Kidney capillary endothelial cell (primary cell): ENCODE results near the gene FBXO11.
"Not testable (repeated sequence)": the region's sequence is repeated elsewhere in the genome, so short reads cannot be mapped to it uniquely, and the experiment has no call there.

ENCODE experiments used
- DNase-seq: peaks from one replicate; pipeline ENCODE4 v3.0.0-alpha.2; 2018; ENCODE audit warnings: low spot score

Gene FBXO11

DNA sequence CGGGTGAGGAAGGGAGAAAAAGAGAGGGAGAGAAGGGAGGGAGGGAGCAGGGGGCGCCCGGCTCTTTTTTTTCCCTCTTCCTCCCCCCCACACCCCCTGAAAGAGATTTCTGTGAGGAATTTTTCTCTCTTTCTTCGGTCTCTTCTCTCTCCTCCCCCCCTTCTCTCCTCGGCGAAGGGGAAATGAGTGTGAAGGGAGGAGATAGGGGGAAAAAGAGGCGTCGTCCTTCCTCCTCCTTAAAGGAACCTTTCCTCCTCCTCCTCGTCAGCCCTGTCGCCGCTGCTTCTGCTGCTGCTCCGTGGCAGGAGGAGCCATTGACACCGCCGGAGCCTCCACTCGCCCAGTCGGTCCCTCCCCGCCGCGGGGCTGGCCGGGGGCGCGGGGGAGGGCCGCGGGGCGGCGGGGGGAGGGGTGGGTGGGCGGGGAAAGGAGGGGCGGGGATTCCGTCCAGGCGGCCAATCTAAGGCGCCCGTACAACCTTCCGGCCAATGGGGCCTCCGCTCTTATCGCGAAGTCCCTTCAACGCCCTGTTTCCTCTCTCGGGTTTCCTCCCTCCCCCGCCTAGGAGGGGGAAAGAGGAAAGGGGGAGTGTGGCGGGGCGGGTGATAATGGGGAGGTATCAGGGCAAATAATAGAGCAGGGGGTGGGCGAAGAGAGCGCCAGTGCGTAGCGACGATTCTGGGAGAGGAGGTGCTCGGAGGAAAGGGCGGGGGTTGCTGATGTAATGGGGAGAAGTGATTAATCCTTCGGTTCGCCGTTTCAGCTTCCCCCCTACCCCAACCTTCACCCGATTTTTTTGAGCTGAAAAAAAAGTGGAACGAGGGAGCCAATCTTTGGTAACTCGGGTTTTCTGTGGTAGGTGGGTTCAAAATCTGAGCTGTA is at the start of gene FBXO11:
TSS of gene FBXO11 (minus strand) at position 342 of the 882 bp plus-strand sequence. CDS start 778 bp downstream, outside the sequence.
- peak; percentile 94 for DNase-seq

DNA sequence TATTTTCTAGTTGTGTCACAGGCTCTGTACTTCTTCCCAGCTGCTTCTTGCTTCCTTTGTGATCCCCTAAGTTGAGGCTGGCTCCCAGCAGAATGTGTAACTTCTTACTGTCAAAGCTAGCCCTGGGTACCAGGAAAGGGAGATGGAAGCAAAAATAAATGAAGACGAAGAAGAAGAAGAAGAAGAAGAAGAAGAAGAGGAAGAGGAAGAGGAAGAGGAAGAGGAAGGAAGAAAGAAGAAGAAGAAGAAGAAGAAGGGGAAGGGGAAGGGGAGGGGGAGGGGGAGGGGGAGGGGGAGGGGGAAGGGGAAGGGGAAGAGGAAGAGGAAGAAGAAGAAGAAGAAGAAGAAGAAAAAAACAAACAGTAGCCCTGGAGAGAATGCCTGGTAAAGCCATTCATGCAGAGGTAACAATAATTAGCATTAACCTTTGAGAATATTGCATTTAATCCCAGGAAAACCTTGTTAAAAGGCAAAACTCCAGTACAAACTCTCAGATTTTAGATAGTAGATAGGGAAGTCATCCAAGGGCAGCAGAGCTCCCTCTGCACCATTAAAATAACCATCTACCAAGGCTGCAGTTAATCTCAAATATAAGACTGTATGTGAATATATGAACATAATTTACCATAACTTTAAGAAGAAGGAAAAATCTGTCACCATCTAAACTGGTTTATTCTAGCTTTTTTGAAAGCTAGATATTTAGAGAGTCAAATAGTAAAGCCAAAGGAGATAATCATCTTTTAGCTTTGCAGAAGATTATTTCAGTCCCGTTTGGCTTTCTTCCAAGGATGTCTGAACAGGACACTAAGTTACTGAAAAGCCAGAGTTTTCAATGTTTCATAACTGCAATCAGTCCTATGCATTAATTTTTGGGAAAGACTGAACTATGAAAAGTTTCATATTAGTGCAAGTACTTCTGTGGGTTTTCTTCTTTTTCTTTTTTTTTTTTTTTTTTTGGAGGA is 44.3 kb upstream of the FBXO11 start:
- DNase-seq: no peak

DNA sequence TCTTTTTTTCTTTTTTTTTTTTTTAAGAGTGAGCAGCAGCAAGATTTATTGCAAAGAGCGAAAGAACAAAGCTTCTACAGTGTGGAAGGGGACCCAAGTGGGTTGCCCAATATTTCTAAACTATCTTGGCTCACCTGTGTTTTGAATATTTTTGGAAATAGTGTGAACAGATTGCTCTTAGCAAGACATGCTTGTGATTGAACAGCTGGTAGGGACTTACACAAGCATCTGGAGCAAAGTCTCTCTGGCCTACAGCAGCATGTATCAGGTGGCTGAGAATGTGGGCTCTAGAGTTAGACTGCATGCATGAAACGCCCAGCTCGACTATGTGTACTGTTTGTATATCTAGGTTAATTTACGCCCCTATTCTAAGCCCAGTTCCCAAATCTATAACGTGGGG is 40.3 kb upstream of the FBXO11 start:
- no peak for DNase-seq

- DNase-seq: no peak
Measured at GRCh38 chr2:47945046-47945781, 38.9 kb upstream of the FBXO11 start.

DNA sequence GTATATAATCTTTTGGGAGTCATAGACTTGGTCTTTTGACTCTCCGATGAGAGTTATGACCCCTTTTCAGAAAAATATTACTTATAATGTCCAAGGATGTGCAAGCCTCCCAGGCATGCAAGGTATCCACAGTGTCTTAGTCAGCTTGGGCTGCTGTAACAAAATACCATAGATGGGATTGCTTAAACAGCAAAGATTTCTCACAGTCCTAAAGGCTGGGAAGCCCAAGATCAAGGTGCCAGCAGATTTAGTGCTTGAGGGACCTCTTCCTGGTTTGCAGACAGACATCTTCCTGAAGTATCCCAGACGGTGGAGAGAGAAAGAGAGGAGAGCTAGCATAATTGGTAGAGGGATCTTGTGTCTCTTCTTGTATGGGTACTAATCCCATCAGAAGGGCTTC is 35.6 kb upstream of the FBXO11 start:
- no peak for DNase-seq

DNA sequence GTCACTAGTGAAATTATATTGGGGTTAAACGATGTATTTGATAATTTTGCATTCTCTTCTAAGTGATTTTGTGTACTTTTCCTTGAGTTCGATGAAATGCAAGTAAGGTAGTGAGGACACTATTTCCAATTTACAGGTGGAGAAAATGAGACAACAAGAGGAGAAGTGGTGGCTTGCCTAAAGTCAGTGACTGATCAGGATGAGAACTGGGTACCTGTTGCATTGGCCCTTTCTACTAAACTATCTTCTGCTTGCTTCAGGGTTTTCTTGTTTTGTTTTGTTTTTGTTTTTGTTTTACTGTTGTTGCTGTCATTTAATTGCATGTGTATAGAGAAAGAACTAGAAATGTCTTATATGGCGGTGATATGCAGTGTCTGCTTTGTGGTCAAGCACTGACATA is 31.4 kb upstream of the FBXO11 start:
- DNase-seq: no peak

- DNase-seq: no peak
Measured at GRCh38 chr2:47935071-47935470, 28.8 kb upstream of the FBXO11 start.

GRCh38 chr2:47918043-47918442 is 11.7 kb upstream of the FBXO11 start:
- no peak for DNase-seq

DNA sequence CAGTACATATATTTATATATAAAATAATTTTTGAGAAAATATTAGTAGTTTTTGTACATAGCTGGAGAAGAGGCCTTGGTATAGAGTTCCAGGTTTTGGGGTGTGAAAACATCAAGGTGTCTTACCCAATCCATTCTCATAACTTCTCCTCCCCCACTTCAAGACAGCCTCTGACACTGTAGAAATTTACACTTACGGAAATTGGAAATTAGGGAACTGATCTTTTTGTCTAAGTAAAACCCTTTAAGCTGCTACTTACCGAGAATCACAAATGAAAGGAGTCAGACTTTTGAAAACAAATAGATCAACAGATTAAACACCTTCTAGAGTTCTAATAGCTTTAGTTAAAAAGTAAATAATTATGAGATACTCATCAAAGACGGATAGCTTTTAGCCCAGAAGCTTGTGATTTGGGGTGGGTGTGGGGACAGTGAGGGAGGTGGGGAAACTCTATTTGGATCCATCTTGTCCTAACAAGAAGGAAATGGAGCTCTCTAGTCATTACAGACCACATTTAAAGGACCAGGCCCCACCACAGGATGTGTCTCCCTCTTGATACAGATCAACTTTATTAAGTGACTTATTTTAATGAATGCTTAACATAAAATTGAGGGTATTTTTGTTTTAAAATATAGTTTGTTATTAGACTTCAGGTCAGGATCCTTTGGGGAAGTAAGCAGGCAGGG is 11.1 kb upstream of the FBXO11 start:
- DNase-seq: no peak

DNA sequence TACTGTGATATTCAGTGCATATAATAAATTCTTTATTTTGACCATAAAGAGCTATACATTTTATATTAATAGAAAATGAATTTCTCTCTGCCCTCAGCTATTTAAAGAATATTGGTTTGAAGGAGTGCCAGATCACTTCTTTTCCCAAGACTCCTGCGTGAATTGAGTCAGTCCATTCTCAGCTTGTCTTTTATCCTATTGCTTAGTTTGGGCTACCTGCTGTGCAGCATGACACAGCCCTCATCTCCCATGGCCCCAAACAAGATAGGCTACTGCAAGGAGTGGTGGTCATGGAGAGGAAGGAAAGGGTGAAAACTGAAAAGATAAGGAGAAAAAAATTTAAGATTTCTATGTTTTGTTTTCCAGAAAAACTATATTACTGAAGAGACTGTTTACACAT is 10.1 kb upstream of the FBXO11 start:
- DNase-seq: no peak

DNA sequence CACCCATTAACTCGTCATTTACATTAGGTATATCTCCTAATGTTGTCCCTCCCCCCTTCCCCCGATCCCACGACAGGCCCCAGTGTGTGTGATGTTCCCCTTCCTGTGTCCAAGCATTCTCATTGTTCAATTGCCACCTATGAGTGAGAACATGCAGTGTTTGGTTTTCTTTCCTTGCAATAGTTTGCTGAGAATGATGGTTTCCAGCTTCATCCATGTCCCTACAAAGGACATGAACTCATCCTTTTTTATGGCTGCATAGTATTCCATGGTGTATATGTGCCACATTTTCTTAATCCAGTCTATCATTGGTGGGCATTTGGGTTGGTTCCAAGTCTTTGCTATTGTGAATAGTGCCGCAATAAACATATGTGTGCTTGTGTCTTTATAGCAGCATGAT is 4.4 kb upstream of the FBXO11 start:
- DNase-seq: not testable (repeated sequence)

DNA sequence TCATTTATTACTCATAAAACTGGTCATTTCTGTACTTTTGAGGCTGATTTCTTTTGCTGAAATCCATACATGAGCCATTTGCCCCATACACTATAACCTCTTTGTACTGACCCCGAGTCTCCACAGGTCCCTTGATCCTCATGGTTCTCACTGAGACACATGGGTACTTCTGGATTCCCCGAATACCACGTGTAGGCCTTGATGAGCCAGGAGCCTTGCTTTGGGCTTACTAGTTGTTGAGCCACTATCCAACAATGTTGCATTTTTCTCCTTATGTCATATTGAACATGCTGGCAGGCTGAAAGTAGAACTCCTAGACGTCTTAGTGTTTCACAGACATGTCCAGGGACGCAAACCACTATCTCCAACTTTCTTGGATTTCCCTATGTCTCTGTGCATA is 2.4 kb upstream of the FBXO11 start:
- DNase-seq: no peak

DNA sequence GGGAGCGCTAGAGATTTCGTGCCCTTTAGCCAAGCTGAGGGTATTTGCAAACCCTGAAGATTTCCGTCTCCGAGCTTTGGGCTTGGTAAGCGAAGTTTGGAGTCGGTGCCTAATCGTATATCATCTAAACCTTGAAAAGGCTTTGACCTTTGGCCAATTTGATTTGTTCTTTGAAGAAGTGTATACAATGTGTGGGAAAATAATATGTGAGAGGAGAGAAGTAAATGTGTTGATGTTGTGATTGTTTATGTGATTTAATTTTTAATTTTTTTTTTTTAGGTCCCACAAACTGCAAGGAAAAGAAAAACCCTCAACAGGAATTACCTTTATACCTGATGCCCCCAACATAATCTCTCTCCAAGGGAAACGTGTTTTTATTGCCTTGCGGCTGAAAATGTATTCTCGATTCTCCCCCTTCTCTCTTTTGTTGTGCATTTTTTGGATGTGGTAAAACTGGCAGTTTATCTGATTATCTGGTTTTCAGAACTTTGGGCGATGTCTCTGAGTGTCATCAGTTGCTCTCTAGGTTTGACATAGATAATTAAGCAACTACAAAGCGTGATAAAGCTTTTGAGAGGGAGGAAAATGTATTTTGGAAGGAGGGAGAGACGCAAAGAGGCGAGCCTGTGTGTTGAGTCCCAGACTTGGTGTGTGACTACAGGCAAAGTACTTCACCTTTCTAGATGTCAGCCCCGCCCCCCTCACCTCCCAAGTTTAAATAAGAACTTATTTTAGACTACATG is 912 bp upstream of the FBXO11 start:
- DNase-seq: no peak

DNA sequence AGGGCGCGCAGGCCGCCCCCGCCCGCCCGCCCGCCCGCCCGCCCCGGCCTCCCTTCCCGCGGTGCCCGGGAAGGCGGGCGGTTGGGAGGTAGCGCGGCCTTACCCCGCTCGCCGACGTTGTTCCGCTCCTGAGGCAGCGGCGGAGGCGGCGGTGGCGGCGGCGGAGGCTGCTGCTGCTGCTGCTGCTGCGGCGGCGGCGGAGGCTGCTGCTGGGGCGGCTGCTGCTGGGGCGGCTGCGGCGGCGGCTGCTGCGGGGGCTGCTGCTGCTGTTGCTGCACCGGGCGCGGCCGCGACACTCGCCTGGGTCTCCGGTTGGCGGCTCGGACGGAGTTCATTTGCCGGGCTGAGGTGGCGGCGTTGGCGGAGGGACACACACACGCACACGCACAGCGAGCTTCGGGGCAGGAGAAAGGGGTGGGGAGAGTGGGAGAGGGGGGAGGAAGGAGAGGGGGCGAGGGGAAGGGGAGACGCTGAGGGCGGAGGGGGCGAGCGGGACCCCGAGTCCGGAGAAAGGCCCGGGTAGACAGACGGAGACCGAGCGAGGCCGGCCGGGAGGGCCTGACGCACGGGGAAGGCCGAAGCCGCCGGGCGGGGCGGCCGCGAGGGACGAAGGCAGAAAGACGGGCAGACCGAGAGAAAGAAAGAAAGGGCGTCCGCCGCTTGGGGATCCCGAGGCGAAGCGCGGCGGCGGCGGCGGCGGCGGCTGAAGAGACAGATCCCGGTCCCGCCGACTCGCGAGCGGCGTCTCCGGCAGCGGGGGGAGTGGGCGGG is 727 bp downstream of the FBXO11 start:
- DNase-seq: peak; percentile 18

GRCh38 chr2:47903781-47904490 is 2.4 kb downstream of the FBXO11 start:
- peak; percentile 34 for DNase-seq

DNA sequence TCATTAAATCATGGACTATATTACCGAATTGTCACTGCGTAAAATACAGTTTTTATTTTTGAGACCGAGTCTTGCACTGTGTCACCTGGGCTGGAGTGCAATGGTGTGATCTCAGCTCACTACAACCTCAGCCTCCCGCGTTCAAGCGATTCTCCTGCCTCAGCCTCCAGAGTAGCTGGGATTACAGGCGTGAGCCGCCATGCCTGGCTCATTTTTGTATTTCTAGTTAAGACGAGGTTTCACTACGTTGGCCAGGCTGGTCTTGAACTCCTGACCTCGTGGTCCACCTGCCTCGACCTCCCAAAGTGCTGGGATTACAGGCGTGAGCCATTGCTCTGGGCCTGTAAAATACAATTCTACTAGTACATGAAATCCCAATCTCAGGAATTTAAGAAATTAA is 4.4 kb downstream of the FBXO11 start:
- DNase-seq: not testable (repeated sequence)

GRCh38 chr2:47900857-47901256 is 5.4 kb downstream of the FBXO11 start:
- no peak for DNase-seq

DNA sequence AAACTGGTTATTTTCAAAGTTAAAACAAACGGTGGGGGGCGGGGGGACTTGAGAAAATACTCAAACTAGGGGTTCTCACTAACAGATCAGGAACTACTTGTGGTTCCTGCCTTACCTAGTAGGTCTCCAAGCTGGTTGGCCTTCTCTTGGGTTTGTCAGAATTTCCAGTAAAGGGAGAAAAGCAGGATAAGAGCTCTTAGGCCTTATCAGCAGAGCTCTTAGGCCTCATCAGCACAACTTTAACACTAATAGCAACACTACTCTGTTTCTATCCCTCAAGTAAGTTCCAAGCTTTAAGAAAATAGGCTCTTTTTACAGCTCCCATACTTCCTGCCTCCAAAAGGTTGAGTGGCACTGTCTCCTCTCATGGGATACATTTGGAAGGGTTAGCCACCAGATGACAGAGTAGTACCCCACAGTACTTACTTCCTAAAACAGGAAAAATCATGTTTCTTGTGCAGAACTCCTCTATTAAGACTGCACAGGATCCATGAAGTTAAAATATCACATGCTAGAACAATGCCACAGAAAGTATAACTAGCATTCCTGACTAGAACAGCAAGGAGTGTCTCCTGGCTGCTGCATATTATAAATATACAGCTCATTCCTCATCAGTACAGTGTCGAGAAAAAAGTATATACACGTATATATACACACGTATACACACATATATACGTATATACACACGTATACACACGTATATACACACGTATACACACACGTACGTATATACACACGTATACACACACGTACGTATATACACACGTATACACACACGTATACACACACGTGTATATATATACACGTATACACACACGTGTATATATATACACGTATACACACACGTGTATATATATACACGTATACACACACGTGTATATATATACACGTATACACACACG is 6.1 kb downstream of the FBXO11 start:
- DNase-seq: no peak
